ENCODE measurements around the gene PPP1R2B.

DNA sequence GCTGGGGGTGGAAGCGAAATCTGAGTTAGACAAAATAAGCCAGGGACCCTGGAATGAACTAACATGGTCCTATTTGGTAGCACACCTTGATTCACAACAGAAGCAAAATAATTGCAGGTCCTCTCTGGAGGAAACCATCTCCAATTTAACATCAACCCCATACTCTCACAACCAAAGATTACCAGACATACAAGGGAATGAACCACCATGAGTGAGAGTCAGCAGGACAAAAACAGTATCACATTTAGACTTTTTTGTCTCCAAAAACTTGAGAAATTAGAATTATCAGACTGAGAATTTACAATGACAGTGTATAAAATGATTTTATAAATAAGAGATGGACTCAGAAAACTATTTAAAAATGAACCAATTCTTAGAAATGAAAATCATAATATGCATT, 21.1 kb downstream of the PPP1R2B start:
- TF ChIP-seq POLR2A (IDR thresholded peaks at IDR 0.05; ENCODE audit: low read length) (no peak), GATA1 (IDR thresholded peaks at IDR 0.05; ENCODE audit: low read depth, low read length) (no peak)
